Lower lobe of right lung (tissue), 2 donors: ENCODE measurements around the gene GAS2L1. TPM values are rescaled to one million over a fixed set of nuclear protein-coding genes. Genes with fewer than 3 reads are reported as not detected.

Source experiments
- ATAC-seq, 2 donors: fragments of 200-7000 bp; cut with Tn5 transposase; one replicate each; pipeline ENCODE4 v1.9.1; 2020 to 2022; ENCODE audit warnings: mild to moderate bottlenecking in 2 of 2, moderate library complexity in 2 of 2
- DNase-seq: peaks from one replicate; pipeline ENCODE4 v3.0.0-alpha.2; 2020
- H3K27ac ChIP-seq: fragments of 200-600 bp; one replicate; pipeline ENCODE4 v1.8.0; 2022
- H3K27me3 ChIP-seq: fragments of 200-600 bp; one replicate; pipeline ENCODE4 v1.8.0; 2022; ENCODE audit warnings: low read depth
- H3K36me3 ChIP-seq: fragments of 200-600 bp; one replicate; pipeline ENCODE4 v1.8.0; 2022; ENCODE audit warnings: mild to moderate bottlenecking
- H3K4me1 ChIP-seq: fragments of 200-600 bp; one replicate; pipeline ENCODE4 v1.8.0; 2022
- H3K4me3 ChIP-seq: fragments of 200-600 bp; one replicate; pipeline ENCODE4 v1.8.0; 2022; ENCODE audit warnings: mild to moderate bottlenecking
- H3K9me3 ChIP-seq: fragments of 200-600 bp; one replicate; pipeline ENCODE4 v1.8.0; 2022
- intact Hi-C: fragments of 100-400 bp; cut with DNase I; formaldehyde crosslinking; loops from one replicate; pipeline ENCODE4 v1.11.0; 2022
- long read RNA-seq: library from polyadenylated mRNA; unstranded; transcript quantifications from one replicate; pipeline ENCODE4 v2.0.0, GENCODE V29; 2021
- total RNA-seq: library from RNA; stranded (reverse); fragmentation: NEBNext Ultra II Directional; extraction: Animal tissue kit (Norgen Biotek cat#: 25700); gene quantifications from one replicate; pipeline ENCODE4 v1.2.1, GENCODE V29; 2021
- TF ChIP-seq, protein P1 (sequence below): fragments of 200-600 bp; IDR thresholded peaks from one replicate; pipeline ENCODE4 v1.8.0; 2022; ENCODE audit warnings: antibody characterized with exemption, mild to moderate bottlenecking
- donor health status: DM: no; HTN: yes; CAD: no; lungs with severe emphysema.

GAS2L1 gene
- total RNA-seq: 29.9 TPM
- long read RNA-seq, transcript GAS2L1-208 (6 exons, 2,925 nt): major isoform, 33 of 95 reads
- long read RNA-seq, transcript GAS2L1-209 (5 exons, 3,382 nt): minor isoform, 10 of 95 reads
- long read RNA-seq, partial matches to known transcripts: 13 of 95 reads
- long read RNA-seq, other reads (novel, unspliced or antisense): 32 of 95 reads

DNA sequence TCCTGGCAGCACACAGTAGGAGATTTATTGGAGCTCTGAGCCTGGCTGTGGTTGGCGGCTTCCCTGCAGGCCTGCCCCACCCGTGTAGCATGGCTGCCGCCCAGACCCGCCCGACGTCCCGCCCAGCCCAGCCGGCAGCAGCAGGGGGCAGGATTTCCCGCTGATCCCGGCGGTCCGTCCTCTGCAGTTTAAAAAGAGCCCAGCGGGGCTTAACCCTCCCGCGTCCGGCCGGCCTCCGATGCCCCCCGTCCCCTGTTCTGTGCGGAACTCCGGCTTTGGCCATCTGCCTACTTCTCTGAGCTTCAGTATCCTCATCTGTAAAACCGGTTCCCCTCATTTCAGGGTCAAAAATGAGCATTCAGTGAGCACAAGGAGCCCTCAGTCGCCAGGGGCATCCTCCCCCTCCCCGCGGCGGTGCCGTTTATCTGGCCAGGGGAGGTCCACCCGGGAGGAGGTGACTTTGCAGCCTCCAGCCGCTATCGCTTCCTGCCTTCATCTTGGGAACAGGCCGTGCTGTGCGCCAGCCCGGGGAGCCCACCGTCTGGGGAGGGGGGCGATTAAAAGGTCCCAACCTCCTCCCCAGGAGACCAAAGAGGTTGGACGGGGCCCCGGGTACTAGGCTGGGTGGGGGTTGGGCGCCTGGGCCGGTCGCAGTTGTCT, at the start of gene GAS2L1:
GAS2L1 (plus strand) TSS at position 476 of the 660 bp plus-strand sequence. CDS start 1,456 bp downstream, outside the sequence.
- DNase-seq (peak; percentile 86), ATAC-seq (peak; percentile 79 to 80)
- peak within 1 kb of the TSS; percentile 90 for H3K27ac ChIP-seq
- H3K27me3 ChIP-seq: no peaks in the 10 kb centered on the region
- H3K9me3 ChIP-seq: no peaks in the 10 kb centered on the region
- H3K4me3 ChIP-seq: peak within 1 kb of the TSS; percentile 91
- peaks cover 56% of the 10 kb centered on the region for H3K4me1 ChIP-seq
- no peaks in the 10 kb centered on the region for H3K36me3 ChIP-seq
- intact Hi-C loops: no loop called here
- TF ChIP-seq, protein P1, sequence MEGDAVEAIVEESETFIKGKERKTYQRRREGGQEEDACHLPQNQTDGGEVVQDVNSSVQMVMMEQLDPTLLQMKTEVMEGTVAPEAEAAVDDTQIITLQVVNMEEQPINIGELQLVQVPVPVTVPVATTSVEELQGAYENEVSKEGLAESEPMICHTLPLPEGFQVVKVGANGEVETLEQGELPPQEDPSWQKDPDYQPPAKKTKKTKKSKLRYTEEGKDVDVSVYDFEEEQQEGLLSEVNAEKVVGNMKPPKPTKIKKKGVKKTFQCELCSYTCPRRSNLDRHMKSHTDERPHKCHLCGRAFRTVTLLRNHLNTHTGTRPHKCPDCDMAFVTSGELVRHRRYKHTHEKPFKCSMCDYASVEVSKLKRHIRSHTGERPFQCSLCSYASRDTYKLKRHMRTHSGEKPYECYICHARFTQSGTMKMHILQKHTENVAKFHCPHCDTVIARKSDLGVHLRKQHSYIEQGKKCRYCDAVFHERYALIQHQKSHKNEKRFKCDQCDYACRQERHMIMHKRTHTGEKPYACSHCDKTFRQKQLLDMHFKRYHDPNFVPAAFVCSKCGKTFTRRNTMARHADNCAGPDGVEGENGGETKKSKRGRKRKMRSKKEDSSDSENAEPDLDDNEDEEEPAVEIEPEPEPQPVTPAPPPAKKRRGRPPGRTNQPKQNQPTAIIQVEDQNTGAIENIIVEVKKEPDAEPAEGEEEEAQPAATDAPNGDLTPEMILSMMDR: peak; percentile 77

DNA sequence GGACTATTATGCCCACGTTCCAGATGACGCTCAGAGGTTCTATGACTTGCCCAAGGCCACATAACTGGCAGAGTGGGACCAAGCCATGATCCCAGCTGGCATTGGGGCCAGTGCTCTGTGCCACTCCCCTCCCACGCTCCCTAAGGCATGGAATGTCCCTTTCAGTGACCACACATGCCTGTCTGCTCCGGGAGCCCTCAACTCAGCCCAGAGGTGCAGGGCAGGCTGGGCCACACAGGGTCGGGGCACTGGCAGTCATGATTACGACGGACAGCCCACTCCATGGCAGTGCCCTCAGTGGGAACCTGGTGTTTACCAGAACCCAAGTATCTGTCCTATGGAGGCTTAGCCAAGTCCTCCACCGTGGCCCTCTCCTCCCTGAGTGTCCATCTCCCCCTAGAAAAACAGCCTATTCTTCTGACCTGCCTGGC, 48.7 kb upstream of the GAS2L1 start:
- Histone ChIP-seq H3K9me3 (no peaks in the 10 kb centered on the region), H3K4me1 (no peaks in the 10 kb centered on the region), H3K4me3 (no peak overlapping the region), H3K36me3 (peaks cover 8% of the 10 kb centered on the region), H3K27ac (no peak overlapping the region), H3K27me3 (no peaks in the 10 kb centered on the region)
- TF ChIP-seq, protein P1: no peak
- DNase-seq (no peak), ATAC-seq (no peak)
- intact Hi-C loops: no loop called here

DNA sequence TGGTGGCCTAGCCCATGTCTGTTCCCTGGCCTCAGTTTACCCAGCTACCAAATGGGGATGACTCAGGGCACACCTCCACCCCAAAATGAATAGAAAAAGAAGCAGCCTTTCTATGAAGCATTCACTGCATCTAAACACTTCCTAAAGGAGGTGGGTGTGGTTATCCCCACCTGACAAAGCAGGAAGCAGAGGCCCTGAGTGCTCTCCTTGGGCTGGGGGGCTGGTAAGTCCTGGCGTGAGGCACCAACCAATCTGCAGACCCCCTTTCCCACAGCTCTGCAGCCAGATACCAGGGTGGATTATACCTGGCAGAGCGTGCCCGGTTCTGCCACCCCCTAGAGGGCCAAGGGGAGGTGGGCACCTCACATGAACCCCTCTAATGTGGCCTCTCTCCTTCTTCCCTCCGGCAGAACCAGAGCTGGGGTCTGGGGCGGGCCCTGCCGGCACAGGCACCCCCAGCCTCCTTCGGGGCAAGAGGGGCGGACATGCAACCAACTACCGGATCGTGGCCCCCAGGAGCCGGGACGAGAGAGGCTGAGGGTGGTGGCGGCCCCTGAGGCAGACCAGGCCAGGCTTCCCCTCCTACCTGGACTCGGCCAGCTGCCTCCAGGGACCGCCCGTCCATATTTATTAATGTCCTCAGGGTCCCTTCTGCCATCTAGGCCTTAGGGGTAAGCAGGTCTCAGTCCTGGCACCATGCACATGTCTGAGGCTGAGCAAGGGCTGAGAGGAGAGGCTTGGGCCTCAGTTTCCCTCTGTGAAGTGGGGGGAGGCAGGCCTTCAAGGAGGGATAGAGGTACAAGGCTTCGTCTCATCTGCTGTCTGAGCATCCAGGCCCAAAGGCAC, 47.8 kb upstream of the GAS2L1 start:
- intact Hi-C loops: no loop called here
- Histone ChIP-seq H3K4me3 (no peak overlapping the region), H3K36me3 (peaks cover 9% of the 10 kb centered on the region), H3K9me3 (no peaks in the 10 kb centered on the region), H3K27ac (no peak overlapping the region), H3K27me3 (no peaks in the 10 kb centered on the region), H3K4me1 (no peaks in the 10 kb centered on the region)
- ATAC-seq (no peak), DNase-seq (no peak)
- TF ChIP-seq, protein P1: no peak

DNA sequence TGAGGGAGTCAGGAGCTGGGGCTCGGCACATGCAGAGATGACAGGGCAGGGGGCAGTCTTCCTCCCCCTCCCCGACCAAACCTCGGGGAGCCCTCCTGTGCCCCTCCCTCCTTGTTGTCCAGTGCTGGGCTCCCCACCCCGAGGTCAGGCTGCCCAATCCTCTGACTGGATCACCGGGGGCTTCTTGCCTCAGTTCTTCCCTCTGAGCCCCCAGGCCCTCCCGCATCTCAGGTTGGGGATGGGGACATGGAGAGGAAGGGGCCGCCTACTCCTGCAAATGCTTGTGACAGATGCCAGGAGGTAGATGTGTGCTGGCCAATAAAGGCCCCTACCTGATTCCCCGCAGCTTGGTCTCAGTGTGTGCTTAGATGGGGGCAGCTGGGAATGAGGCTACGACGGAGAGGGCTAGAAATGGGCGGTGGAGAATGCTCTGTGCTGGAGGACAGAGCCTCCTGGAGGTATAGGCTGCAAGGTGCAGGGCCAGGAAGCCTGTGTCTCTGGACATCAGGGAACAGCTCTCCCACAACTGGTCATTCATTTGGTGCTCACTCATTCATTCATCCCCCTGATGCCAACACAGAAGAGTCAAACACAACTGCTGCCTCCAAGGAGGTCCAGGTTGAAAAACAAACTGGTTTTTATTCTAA, 47.1 kb upstream of the GAS2L1 start:
- DNase-seq: no peak
- intact Hi-C loops: no loop called here

More for the DNA sequence above, 47.1 kb upstream of the GAS2L1 start:
- no peak overlapping the region for H3K27ac ChIP-seq
- no peak for ATAC-seq
- H3K4me1 ChIP-seq: no peaks in the 10 kb centered on the region
- TF ChIP-seq, protein P1: no peak
- H3K4me3 ChIP-seq: no peak overlapping the region
- peaks cover 15% of the 10 kb centered on the region for H3K36me3 ChIP-seq
- H3K27me3 ChIP-seq: no peaks in the 10 kb centered on the region
- H3K9me3 ChIP-seq: no peaks in the 10 kb centered on the region
